Measurements from ENCODE around the gene GSDMA. TPM values are rescaled to one million over a fixed set of nuclear protein-coding genes. Genes with fewer than 3 reads are reported as not detected.

GSDMA gene
- total and polyA plus RNA-seq, 4 donors = 0.06 to 0.23 (median 0.13) TPM

- Histone ChIP-seq H3K4me1 (ENCODE audit: control insufficient read depth in 4 of 4, insufficient read depth in 4 of 4, low read length in 3 of 4) (peaks cover 0 to 3% (median 0%) of the 10 kb centered on the region in 4 donors), H3K9ac (ENCODE audit: low read depth in 1 of 2, low read length in 2 of 2) (no peak overlapping the region), H3K27me3 (ENCODE audit: control insufficient read depth in 4 of 4, insufficient read depth in 4 of 4, low read length in 3 of 4) (no peaks in the 10 kb centered on the region), H3K9me3 (ENCODE audit: control insufficient read depth in 4 of 4, low read length in 3 of 4) (no peaks in the 10 kb centered on the region), H3K36me3 (ENCODE audit: control insufficient read depth in 4 of 4, insufficient read depth in 3 of 4, low read depth in 1 of 4, low read length in 3 of 4) (peaks cover 28 to 89% (median 78%) of the 10 kb centered on the region in 4 donors), H3K27ac (ENCODE audit: low read depth in 1 of 2, low read length in 2 of 2) (no peak overlapping the region), H3K4me3 (ENCODE audit: low read depth in 1 of 3, low read length in 3 of 3) (no peak overlapping the region)
- DNase-seq (ENCODE audit: low spot score) = no peak
- no peak for TF ChIP-seq ATF3 (IDR thresholded peaks at IDR 0.05)
- no peak for TF ChIP-seq RXRA (IDR thresholded peaks at IDR 0.05)
- no peak for TF ChIP-seq YY1 (IDR thresholded peaks at IDR 0.05)
- TF ChIP-seq GABPA (IDR thresholded peaks at IDR 0.05 in 1 of 2, conservative IDR thresholded peaks at IDR 0.05 in 1 of 2) = no peak
- no peak for TF ChIP-seq NR2F2 (IDR thresholded peaks at IDR 0.05)
- TF ChIP-seq ZBTB33 (IDR thresholded peaks at IDR 0.05) = no peak
- TF ChIP-seq FOXA1 (IDR thresholded peaks at IDR 0.05) = no peak
- no peak for TF ChIP-seq REST (IDR thresholded peaks at IDR 0.05)
- no peak for TF ChIP-seq EGR1 (IDR thresholded peaks at IDR 0.05; ENCODE audit: low read depth in 2 of 2)
- TF ChIP-seq HNF4G (IDR thresholded peaks at IDR 0.05) = no peak
- no peak for TF ChIP-seq CTCF (IDR thresholded peaks at IDR 0.05; ENCODE audit: low read depth, low read length, missing input control)
- TF ChIP-seq SP1 (IDR thresholded peaks at IDR 0.05) = no peak
- 91% methylated on average over 11 of the region's 11 CpGs for whole genome bisulfite sequencing
These were observed 25.5 kb downstream of the GSDMA start for GRCh38 chr17:39988206-39988810.

- no peaks in the 10 kb centered on the region for H3K27me3 ChIP-seq (ENCODE audit: control insufficient read depth in 4 of 4, insufficient read depth in 4 of 4, low read length in 3 of 4)
- H3K36me3 ChIP-seq (ENCODE audit: control insufficient read depth in 4 of 4, insufficient read depth in 3 of 4, low read depth in 1 of 4, low read length in 3 of 4) = peaks cover 21 to 69% (median 56%) of the 10 kb centered on the region in 4 donors
- no peak for DNase-seq (ENCODE audit: low spot score)
- WGBS = 96% methylated on average over 11 of the region's 11 CpGs
- H3K27ac ChIP-seq (ENCODE audit: low read depth in 1 of 2, low read length in 2 of 2) = no peak overlapping the region
- H3K9me3 ChIP-seq (ENCODE audit: control insufficient read depth in 4 of 4, low read length in 3 of 4) = no peaks in the 10 kb centered on the region
- H3K4me1 ChIP-seq (ENCODE audit: control insufficient read depth in 4 of 4, insufficient read depth in 4 of 4, low read length in 3 of 4) = peaks cover 0 to 22% (median 13%) of the 10 kb centered on the region in 4 donors
- no peak overlapping the region for H3K4me3 ChIP-seq (ENCODE audit: low read depth in 1 of 3, low read length in 3 of 3)
- H3K9ac ChIP-seq (ENCODE audit: low read depth in 1 of 2, low read length in 2 of 2) = no peak overlapping the region
- TF ChIP-seq ATF3 (IDR thresholded peaks at IDR 0.05) (no peak), TAF1 (conservative IDR thresholded peaks at IDR 0.05) (no peak), FOXA1 (IDR thresholded peaks at IDR 0.05) (no peak), ZBTB33 (IDR thresholded peaks at IDR 0.05) (no peak), YY1 (IDR thresholded peaks at IDR 0.05) (no peak), JUND (IDR thresholded peaks at IDR 0.05) (no peak), RAD21 (IDR thresholded peaks at IDR 0.05) (no peak)
These were observed 31.6 kb downstream of the GSDMA start for GRCh38 chr17:39994448-39994847.
